LNCaP clone FGC (cell line): ENCODE measurements around the gene MRPL14.
A peak's percentile ranks its signal among the peaks of the same experiment; 100 is the strongest.
"Not testable (repeated sequence)": the region's sequence is repeated elsewhere in the genome, so short reads cannot be mapped to it uniquely, and the experiment has no call there.

Source experiments
- DNase-seq: peaks from one replicate; pipeline ENCODE4 v3.0.0-alpha.2; 2011; ENCODE audit warnings: low read depth
- H3K4me3 ChIP-seq: 2 replicates; pipeline ENCODE4 v1.5.1; 2011; ENCODE audit warnings: mild to moderate bottlenecking, low read depth, low read length, control low read depth
- TF ChIP-seq, protein P1 (sequence below): IDR thresholded peaks from 2 replicates; pipeline ENCODE4 v1.5.1; 2012; ENCODE audit warnings: mild to moderate bottlenecking; ENCODE audit not compliant: control insufficient read depth, insufficient read depth; ENCODE audit errors: extremely low read depth

MRPL14 gene

DNA sequence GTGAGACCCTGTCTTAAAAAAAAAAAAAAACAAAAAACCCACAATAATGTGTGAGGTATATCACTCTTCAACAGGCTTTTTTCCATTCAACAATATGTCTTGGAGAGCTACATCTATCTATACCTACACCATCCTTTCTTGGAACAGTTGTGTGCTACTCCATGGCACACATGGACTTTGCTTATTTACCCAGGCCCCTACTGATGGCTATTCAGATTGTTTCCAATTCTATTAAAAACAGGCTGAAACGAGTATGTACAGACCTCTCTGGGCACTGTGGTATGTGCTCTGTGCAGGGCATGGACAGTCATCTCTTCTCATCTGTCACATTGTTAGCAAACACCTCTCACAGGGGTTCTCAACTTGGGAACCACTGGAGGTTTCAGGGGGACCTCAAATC is 28.1 kb downstream of the MRPL14 start:
- TF ChIP-seq, protein P1, sequence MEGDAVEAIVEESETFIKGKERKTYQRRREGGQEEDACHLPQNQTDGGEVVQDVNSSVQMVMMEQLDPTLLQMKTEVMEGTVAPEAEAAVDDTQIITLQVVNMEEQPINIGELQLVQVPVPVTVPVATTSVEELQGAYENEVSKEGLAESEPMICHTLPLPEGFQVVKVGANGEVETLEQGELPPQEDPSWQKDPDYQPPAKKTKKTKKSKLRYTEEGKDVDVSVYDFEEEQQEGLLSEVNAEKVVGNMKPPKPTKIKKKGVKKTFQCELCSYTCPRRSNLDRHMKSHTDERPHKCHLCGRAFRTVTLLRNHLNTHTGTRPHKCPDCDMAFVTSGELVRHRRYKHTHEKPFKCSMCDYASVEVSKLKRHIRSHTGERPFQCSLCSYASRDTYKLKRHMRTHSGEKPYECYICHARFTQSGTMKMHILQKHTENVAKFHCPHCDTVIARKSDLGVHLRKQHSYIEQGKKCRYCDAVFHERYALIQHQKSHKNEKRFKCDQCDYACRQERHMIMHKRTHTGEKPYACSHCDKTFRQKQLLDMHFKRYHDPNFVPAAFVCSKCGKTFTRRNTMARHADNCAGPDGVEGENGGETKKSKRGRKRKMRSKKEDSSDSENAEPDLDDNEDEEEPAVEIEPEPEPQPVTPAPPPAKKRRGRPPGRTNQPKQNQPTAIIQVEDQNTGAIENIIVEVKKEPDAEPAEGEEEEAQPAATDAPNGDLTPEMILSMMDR = no peak
- DNase-seq = no peak
- H3K4me3 ChIP-seq = no peak overlapping the region

DNA sequence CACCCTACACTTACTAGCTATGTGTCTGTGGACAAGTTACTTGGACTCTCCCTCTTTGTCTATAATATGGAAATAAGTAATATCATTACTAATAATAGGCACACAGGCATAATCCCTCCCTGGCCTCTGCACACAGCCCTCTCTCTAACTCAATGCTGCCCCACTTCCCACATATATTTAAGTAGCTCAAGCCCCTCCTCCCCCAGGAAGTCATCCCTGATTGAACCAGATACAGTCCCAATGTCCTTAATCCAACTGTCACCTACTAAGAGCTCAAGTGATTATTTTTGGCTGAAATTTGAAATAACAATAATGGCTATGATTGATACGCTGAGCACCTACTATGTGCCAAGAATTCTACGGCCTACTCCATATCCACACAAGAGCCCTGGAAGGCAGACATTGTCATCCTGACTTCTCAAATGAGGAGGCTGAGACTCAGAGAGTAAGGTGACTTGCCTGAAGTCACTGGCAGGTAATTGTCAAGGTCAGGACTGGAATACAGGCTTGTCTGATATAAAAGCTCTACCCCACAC is 29.4 kb downstream of the MRPL14 start:
- no peak overlapping the region for H3K4me3 ChIP-seq
- no peak for DNase-seq
- TF ChIP-seq, protein P1 = no peak

DNA sequence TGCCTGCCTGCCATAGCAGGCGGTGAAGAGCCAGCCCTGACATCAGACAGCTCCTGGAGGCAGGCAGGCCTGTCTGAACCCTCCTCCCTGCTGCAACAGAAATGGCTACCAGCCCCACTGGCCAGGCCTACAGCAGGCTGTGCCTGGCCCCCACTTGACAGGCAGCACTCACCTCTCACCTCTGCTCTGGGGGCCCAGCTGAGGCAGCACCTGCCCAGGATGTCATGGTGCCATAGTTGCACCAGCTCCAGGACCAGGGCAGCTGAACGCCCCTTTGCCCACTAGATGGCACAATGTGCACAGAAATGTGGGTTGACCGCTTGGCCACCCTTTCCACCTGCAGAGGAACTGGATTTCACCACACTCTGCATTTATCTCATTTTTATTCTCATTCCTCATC is 30.6 kb downstream of the MRPL14 start:
- TF ChIP-seq, protein P1 = peak; percentile 95
- DNase-seq = no peak
- no peak overlapping the region for H3K4me3 ChIP-seq

DNA sequence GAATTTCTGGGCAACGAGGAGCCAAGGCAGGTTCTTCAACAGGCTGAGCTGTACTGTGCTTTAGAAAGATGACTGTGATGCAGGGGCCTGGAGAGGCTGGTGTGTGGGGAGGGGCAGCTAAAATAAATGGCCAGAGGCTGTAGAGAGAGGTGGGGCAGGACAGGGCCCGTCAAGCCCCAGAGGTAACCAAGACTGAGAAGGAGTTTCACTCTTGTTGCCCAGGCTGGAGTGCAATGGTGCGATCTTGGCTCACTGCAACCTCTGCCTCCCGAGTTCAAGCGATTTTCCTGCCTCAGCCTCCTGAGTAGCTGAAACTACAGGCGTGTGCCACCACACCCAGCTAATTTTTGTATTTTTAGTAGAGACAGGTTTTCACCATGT is 32.0 kb downstream of the MRPL14 start:
- H3K4me3 ChIP-seq, DNase-seq: not testable (repeated sequence)

DNA sequence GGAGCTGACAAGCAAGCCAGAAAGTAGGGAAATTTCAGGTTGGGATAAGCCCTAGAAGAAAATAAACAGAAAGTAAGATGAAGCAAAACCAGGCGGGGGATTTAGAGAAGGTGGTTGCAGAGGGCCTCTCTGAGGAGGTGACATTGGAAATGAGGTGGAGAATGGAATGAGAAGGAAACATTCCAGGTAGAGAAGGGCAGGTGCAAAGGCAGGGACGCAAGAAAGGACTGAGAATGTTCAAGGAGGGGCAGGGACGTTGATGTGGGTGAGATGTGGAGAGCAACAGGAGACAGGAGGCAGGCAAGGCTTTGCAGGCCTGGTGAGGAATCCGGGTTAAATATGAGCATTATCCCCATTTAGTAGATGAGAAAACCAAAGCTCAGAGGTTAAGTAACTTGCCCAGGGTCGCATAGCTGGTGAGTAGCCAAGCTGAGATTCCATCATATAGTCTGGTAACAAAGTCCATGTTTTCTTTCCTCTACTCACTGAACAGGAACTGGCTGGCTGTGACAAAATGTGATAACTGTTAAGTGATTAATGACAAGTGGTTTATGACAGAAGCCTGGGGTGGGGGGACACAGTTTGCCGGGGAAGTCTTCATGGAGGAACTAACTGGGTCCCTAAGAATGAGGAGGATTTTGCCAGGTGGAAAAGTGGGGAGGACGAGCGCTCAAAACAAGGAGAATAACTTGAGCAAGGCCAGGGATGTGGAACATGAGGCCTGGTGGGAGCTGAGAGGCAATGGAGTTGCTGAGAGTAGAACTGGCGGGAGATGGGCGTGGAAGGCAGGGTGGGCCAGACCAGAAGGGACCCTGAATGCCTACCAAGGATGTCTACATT is 32.6 kb downstream of the MRPL14 start:
- H3K4me3 ChIP-seq = no peak overlapping the region
- TF ChIP-seq, protein P1 = no peak
- no peak for DNase-seq

DNA sequence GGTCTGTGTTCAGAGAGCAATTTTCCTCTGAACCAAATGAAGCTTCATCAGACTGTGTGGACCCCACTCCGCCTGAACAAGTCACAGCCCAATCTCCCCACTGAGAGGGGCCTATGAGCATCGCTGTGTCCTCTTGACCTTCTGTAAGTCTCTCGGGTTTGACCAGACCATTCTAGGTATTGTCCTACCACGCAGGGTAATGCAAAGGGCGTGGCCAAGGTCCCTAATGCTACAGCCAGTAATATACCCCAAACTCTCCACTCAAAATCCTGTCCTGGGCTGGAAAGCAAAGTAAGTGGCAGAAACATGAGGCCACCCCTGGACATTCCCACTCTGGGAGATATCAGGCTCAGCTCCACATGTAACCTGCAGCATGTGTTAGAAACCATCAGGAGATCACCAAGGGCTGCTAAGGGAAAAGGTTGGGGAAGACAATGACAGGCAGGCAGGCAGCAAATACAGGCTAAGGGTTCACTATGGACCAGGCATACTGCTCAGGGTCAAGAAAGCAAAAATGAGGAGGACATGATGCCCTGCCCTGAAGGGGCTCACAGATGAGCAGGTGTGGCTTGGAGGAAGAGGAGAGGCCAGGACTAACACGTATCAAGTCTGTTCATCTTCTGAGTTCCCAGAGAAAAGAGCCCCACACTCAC is 33.4 kb downstream of the MRPL14 start:
- H3K4me3 ChIP-seq = no peak overlapping the region
- TF ChIP-seq, protein P1 = no peak
- no peak for DNase-seq

DNA sequence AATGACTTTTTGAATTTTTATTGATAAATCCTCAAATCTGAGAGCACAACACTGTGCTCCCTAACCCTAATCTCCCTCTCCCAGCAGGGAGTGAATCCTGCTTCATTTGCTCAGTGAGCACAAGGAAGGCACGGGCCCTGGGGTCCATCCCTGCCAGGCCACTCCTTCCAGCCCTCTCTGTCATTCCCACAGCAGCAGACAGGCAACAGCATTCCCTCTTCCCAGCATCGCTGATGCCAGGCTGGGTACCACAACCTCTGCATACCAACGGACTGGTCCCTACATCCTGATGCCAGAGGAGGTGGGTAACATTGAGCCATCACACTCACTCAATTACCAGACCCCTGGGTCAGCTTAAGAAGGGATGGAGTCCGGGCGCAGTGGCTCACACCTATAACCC is 34.2 kb downstream of the MRPL14 start:
- DNase-seq = no peak
- H3K4me3 ChIP-seq = no peak overlapping the region
- TF ChIP-seq, protein P1 = no peak
